CD4-positive, alpha-beta T cell treated with Interleukin-10 for 1 hour (primary cell): ENCODE results near the gene PDE4C.

Experiments used
- DNase-seq: peaks from one replicate; pipeline ENCODE4 v3.0.0-alpha.2; 2020

Gene PDE4C

DNA sequence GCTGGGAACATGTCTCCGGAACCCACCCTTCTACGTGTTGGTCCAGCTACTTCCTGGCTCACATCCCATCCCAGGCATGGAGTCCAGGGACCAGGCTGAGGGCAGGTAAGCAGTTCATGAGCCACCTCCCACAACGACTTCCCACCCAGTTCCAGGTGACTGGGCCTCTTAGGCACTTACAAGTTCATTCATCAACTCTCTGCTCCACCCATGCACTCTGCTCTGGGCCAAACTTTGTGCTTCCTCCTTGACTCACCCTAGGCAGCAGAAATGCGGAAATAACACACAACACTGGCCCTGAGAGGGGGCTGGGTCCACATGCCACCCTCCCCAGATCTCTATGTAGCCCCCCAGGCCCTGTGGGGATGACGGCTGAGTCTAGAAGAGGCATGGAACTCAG, 27.5 kb upstream of the PDE4C start:
- DNase-seq, result no peak

DNA sequence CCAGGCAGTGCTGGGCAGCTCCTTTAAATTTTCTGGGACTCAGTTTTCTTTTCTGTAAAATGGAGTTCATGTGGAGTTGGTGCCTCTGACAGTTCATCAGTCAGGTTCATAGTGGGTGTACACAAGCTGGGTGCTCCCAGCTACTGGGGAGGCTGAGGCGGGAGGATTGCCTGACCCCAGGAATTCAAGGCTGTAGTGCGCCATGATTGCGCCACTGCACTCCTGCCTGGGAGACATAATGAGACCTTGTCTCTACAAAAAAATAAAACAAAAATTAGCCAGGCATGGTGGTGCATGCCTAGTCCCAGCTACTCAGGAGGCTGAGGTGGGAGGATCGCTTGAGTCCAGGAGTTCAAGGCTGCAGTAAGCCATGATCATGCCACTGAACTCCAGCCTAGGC, 26.9 kb upstream of the PDE4C start:
- DNase-seq, result no peak

DNA sequence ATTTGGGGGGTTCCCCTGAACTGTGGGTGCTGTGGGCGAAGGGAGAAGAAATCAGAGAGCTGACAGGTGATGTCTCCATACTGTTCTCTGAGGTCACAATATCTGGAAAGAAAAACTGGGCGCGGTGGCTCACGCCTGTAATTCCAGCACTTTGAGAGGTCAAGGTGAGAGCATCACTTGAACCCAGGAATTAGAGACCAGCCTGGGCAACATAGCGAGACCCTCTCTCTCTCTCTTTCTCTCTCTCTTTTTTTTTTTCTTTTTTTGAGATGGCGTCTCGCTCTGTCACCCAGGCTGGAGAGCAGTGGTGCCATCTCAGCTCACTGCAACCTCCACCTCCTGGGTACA, 26.1 kb upstream of the PDE4C start:
- DNase-seq, result no peak

DNA sequence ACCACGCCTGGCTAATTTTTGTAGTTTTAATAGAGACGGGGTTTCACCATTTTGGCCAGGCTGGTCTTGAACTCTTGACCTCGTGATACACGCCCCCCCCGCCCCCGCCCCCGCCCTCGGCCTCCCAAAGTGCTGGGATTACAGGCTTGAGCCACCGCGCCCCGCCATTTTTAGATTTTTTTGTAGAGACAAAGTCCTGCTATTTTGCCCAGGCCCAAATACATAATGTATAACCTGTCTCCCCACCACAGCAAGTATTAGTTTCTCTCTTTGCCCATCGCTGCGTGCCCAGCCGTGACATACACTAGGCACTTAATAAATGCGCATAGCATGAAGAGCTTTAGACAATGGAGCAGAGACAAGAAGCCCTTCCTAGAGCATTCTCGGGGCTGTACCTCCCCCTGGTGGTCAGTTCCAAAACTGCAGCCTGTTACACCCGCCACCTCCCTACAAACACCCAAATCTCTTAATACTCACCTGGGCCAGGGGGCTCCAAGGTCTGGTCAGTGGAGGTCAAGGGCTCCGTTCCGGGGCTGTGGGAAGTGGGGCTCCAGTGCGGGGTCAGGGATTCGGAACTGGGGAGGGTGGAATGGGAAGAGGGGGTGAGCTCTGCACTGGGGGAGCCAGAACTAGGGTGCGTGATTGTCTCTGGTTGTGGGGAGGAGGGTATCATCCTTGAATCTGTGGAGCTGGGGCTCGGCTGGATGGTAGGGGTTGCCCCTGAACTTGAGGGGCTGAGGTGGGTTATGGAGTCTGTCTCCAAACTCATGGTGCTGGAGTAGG, 25.5 kb upstream of the PDE4C start:
- peak; percentile 84 for DNase-seq

DNA sequence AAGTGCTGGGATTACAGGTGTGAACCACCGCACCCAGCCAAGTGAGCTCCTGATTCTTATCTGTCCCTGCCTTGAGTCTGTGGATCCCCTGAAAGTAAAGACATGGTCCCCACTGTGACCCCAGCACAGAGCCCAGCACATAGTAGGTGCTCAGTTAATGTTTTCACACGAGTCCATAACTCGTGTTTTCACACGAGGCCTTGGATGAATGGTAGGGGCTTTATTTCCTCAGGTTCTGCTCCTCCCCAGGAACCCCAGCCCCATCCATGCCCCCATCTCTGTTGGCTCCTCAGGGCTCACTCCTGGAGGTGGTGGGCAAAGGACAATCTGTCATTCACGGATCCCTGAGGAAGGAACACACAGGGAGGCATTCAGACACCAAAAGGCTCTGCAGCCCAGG, 23.6 kb upstream of the PDE4C start:
- DNase-seq, result no peak

DNA sequence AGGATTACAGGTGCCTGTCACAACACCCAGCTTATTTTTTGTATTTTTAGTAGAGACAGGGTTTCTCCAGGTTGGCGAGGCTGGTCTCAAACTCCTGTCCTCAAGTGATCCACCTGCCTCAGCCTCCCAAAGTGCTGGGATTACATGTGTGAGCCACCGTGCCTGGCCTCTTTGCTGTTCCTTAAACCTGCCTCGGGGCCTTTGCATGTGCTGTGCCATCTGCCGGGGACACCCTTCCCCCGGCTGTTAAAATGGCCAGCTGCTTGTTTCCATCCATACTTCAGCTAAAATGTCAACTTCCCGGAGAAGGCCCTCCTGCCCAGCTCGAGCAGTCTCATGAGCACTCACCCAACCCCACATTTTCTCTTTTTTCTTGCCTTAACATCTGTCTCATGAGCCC, 19.1 kb upstream of the PDE4C start:
- DNase-seq, result no peak

DNA sequence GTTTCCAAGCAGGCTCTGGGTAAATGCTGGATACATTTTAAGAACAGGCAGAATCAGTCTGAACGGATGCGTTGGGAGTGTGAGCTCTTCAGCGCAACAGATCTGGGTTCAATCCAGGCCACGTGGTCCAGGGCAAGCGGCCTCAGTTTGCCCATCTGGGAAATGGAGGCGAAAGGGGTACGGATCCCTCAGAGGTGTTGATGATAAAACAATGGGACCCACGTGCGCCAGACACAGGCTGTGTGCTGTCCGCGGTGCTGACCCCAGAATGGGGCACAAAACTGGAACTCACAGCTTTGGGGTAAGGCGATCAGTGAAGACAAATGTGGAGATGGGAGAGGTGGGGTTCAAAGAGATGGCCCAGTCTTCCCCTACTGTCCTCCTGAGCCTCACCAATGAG, 13.1 kb upstream of the PDE4C start:
- no peak for DNase-seq

DNA sequence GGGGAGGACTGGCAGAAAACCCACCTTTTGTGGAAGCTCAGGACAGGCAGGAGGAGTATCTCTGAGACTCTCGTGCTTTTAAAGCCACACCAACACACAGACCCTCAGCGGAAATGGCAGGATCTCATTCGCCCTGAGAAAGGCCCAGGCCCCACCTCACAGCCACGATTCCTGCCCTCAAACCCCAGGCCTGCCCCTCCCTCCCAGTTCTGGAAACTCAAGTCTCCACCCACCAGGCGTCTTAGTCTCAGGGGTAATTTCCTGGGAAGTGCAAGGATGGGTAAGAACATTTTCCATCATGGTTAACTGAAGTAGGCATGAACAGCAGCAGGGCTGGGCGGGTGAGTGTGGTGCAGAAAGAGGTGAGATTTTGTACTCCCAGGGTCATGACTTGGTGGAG, 8.0 kb upstream of the PDE4C start:
- DNase-seq, result no peak

DNA sequence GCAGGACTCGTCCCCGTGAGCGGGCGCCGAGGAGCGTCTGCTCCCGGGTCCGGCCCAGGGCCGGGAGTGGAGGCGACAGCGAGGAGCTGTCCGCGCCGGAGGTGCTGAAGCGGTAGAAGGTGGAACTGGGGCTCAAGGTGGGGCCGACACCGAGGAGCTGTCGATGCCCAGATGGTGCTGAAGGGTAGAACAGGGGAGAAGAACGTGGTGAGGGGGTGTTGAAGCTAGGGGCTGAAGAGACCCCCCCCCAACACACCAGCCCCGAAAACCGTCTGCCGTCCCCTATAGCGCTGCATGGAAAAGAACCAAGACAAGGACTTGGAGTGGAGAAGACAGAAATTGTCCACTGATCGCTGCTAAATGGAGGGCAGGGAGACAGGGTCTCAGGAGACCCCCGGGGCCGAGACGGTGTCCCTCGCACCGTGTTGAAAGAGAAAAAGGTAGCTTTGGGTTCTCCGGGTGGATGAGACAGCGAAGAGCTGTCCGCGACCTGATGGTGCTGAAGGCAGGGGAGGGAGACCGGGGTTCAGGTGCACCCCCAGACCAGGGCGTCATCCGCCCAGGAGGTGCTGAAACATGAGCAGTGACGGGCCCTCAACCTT, 7.1 kb upstream of the PDE4C start:
- peak; percentile 50 for DNase-seq

DNA sequence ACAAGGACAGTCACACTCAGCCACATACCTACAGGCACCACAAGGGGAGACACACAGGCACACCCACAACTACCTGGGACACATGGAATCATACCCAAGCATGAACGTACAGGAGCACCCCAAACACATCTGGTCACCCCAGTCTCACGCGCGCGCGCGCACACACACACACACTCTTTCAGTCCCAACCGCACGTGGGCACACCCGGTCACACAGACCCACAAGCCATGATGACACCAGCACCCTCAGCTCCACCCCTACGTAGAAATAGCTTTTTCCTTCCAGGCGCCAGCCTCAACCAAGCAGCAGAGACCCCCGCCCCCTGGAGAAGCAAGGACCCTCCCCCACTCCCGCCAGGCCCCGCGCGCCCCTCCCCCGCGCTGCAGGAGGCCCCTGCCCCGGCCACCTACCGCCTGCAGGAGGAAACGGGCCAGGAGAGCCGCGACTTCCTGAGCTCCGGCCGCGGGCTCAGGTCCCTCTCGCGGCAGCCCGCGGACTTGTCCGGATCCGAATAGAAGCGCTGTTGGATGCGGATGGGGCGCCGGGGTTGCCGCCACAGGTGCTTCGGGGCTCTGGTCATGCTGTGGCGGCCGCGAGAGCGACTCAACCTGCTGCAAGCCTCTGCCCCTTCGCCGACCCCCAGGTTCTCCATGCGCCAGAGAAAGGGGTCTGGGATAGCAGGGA, 6.4 kb upstream of the PDE4C start:
- no peak for DNase-seq

DNA sequence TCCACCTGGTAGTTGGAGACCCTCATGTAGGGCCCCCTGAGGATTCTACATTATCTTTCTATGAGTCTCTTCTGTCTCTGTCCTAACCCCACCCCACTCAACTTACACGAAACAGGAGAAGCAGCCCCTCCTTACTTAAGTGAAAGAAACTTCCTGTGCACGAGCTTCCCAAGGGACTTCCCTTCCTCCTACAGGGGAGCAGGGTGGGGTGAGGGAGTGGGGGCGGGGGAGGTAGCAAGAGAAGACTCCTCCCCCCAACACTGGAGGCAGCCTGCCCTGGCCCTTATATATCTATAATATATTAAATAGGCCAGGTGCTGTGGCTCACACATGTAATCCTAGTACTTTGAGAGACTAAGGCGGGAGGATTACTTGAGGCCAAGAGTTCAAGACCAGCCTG, 5.5 kb upstream of the PDE4C start:
- DNase-seq, result no peak

DNA sequence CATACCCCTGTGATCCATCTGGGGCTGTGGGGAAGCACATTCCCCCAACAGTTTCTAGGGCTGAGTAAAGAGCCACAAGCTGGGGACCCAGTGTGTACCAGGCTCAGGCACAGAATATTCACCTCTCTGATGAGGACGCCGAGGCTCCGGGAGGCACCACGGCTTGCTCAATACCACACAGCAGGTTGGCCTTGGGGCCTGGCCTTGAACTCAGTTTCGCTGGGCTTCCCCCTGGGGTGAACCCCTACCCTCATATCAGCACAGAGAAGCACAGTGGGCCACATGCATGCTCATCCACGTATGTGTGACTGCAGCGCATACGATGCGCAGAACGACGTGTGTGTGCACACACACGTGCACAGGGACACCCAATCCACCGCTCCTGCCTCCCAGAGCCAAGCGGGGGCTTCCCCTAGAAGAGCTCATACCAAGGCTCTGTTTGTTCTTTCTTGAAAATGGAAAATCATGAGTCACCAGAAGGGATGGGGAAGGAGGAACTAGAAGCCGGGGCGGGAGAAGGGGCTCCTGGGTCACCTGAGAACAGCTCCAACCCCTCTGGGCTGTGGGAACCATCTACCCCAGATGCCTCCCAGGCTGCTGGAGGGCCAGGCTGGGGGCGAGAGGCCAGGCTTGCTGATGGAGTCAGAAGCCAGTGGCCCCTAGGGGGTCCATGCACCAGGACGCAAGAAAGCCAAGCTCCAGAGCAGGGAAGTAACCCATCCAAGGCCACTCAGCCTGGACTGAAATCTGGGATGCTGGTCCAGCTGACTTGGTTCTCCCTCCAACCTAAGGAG, 4.9 kb upstream of the PDE4C start:
- DNase-seq, result no peak

DNA sequence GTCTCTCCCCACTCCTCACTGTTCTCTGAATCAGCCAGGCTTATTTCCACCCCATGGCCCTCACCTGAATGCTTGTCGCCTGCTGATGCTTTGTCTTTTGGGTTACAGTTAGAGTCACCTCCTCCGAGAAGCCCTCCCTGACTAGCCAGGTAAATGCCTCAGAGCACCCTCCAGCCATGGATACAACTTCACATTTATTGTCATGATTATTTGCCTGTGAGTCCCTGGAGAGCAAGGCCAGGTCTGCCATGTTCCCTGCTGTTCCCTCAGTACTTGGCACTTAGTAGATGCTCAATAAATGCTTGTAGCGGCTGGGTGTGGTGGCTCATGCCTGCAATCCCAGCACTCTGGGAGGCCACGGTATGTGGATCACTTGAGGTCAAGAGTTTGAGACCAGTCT, 3.7 kb upstream of the PDE4C start:
- no peak for DNase-seq

DNA sequence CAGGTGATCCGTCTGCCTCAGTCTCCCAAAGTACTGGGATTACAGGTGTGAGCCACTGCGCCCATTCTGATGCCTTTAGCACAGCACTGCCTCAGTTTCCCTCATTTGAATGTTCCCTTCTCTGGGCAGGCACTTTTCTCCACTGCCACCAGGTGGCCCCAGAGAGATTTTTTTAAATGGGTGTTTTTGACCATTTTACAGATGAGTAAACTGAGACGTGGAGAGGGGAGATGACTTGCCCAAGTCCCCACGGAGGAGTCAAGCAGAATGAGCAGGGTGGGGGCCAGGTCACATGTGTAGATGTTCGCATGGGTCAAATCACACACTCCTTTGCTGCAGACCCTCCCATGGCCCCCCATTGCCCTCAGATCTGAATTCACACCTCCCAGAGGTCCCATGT, 3.2 kb upstream of the PDE4C start:
- no peak for DNase-seq

DNA sequence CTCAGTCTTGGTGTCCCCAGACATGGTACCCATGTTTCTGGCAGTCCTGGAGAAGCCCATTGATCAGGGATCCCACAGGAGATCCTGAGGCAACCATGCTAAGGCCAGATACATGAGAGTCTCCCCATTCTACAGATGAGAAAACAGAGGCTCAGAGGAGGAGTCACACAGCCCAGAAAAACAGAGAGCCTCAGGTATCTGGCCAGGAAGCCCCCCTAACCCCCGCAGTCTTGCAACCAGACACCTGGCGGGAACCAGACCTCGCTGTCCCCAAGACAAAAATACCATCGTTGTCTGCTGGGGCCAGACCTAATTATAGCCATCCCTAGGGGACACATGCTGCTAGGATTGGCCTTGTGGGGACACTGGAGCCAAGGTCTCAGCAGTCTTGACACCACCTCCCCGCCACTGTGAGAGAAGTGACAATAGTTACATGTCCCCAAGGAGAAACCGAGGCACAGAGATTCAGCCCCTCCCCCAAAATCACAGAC, 1.6 kb upstream of the PDE4C start:
- no peak for DNase-seq

DNA sequence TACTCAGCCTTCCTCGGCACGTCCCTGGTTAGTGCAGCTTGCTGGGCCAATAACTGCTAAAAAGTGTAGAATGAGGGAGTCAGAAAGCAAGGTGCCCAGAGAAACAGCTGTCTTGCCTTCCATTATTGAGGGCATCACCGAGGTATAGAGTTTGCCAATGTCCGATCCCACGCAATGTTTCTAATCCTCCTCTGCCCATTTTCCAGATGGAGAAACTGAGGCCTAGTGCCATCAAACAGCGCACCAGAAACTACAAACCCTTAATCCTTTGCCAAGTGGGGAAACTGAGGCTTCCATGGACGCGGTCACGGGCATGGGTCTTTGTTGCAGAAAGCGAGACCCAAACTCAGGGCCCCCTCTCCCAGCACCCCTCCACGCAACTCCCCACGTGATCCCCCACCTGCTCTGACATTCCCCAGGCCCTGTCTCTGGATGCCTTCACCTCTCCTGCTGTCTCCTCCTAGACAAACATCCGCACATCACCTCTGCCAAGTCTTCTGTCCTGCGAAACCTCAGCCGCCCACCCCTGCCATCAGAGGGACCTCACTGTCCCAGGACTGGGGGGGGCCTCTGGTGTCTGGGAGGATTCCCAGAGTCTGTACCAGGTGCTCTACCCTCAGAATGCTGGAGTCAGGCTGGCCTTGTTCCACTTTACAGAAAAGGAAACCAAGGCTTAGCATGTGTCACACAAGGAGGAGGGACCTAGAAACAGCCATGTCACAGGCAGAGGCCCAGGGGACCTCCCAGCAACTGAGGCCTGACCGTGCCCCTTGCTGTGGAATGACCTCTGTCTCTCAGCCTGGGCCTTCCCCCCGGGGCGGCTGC, 930 bp upstream of the PDE4C start:
- no peak for DNase-seq

DNA sequence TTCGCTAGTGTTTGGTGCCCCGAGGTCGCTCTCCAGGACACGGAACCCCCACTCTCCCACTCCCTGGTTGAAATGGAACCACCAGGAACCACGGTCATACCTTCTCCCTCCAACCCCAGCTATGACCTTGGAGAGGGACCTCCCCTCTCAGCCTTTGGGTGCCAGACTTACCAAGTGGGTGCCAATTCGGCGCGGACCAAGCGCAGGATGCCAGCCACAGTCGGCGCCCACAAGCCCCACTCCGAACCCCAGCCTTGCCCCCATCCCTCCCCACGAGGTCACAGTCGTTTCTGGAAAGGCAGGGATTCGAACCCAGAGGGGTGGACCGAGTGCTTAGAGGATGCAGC, 910 bp downstream of the PDE4C start:
- DNase-seq, result no peak

DNA sequence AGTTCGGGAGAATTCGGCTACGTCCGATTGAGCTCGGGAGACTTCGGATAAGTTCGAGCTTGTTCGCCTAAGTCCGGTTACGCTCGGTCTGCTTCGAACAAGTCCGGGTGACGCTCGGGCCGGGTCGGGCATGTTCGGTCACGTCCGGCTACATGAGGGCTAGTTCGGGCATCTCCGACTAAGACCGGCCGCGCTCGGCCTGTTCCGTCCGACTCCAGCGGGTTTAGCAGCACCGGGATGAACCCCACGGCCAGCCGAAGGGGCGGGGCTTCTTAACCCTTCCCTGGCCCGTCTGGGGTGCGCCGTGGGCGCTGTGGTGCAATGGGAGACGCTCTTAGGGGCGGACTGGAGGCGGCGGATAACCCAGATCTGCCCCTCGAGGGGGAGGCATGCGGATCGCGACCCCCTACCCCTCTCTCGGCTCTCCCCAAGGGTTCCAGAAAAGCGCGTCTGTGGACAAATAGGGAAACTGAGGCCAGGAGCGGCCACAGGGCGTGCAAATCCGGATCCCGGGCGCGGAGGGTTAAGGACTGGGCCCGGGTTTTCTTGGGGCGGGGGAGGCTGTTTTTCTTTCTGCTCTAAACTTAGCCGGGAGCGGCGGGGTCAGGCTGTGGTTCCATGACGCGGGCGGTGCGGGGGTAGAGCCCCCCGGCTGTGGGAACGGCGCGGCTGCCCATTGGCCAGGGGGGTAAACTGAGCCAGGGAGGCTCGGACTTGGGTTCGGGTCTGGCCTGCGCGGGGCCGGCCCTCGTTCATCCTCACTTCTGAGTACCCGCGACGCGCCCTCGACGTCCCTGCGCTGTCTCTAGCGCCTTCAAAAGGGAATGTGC, 1.5 kb downstream of the PDE4C start:
- peak; percentile 90 for DNase-seq

DNA sequence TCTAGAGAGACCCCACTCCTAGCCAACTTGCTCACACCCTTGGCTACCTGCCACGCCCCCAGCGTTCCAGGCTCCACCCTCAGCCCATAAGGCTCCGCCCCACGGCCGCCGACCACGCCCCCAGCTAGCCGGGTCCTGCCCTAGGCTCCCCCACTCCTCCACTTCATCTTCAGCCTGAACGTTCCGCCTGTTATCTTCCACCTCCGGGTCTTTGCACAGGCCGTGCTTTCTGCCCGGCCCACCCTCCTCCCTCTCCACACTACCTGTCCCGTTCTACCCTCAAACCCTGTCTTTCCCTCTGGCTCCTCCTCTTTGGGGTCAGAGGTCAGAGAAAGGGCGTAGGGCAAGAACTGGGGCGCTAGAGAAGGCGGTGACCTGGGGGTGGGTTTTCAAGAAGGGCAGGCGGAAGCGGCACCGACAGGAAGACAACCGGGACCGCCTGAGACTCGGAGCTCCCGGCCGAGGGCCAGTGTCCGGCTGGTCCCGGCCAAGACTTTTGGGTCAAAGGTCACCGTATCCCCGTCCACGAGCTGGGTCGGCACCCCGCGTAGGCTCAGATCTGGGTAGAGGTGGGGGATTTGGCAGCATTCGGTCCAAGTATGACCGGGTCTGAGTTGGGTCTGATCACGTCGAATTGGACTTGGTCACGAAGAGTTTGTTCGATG, 2.2 kb downstream of the PDE4C start:
- peak; percentile 20 for DNase-seq

DNA sequence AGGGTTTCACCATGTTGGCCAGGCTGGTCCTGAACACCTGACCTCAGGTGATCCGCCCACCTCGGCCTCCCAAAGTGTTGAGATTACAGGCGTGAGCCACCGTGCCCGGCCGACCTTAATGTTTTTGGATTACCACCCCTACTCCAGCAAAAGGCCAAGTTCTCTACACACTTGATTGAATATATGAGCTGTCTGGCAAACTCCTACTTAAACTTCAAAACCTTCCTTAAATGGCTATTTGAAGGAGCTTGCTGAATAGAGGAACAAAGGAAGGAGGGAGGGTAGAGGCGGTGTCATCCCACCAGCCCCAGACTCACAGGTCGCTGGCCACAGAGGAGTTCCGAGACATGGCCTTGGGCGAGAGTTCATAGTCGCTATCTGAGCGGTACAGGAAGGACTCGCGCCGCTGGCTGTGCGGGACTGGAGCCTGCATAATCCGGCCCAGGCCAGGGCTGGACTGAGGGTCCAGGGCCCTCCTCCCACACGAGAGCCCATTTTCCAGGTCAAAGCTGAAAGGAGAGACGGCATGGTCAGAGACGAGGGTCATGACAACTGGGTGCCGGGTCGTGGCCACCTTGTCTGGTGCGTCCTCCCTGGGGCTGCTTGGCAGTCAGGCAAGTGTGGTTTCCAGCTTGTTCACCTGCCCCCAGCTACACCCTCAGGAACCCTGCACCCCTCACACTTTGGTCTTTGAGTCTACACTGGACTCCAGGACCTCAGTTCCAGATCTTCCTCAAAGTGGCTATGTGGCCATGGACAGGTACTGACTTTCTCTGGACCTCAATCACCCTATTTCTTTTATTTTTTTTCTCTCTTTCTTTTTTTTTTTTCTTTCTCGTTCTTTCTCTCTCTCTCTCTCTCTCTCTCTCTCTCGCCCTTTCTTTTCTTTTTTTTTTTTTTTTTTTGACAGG, 4.2 kb downstream of the PDE4C start:
- no peak for DNase-seq
